ENCODE measurements around the gene CCNL1. TPM values are rescaled to one million over a fixed set of nuclear protein-coding genes. Genes with fewer than 3 reads are reported as not detected.
A peak's percentile ranks its signal among the peaks of the same experiment; 100 is the strongest.

The CCNL1 gene
- total RNA-seq, 1 donor from 2014 or later, result 132 TPM

DNA sequence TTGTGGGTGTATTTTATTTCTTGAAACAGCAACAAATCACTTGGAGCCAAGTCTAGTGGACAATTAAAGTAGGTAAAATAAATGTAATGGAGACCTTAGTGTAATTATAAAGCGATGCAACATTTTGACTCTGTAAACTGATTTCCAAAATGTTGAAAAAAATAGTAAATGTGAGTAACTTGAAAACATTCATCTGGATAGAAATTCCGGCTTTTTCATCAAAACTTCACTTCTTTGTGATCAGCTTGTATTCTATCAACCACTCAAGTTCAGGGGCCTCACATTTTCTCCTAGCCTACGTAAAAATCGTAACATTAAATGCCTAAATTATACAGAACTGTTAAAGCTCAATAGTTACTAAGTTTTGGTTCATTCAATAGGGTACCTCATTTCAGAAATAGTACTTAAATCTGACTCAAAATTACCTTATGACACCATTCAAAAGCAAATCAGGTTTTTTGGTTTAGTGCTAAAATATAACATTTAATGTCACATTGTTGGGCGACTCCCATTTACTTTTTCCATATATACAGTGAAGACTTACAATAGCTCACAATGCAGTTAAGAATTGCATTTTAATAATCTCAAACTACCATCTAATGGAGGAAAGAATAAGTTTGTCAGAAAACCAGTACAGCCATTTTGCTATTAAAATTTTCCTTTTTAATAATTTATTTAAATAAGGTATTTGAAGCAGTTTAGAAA lies 12.7 kb downstream of the CCNL1 start:
- DNase-seq (ENCODE audit: low spot score), result no peak
- no peaks in the 10 kb centered on the region for H3K9me3 Mint-ChIP-seq (ENCODE audit: unreplicated experiment)
- peaks cover 56% of the 10 kb centered on the region for H3K36me3 Mint-ChIP-seq (ENCODE audit: low read depth, unreplicated experiment)
- TF ChIP-seq, protein P1, sequence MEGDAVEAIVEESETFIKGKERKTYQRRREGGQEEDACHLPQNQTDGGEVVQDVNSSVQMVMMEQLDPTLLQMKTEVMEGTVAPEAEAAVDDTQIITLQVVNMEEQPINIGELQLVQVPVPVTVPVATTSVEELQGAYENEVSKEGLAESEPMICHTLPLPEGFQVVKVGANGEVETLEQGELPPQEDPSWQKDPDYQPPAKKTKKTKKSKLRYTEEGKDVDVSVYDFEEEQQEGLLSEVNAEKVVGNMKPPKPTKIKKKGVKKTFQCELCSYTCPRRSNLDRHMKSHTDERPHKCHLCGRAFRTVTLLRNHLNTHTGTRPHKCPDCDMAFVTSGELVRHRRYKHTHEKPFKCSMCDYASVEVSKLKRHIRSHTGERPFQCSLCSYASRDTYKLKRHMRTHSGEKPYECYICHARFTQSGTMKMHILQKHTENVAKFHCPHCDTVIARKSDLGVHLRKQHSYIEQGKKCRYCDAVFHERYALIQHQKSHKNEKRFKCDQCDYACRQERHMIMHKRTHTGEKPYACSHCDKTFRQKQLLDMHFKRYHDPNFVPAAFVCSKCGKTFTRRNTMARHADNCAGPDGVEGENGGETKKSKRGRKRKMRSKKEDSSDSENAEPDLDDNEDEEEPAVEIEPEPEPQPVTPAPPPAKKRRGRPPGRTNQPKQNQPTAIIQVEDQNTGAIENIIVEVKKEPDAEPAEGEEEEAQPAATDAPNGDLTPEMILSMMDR (IDR thresholded peaks at IDR 0.05; ENCODE audit: unreplicated experiment), result no peak
- H3K27ac Mint-ChIP-seq (ENCODE audit: unreplicated experiment), result no peak overlapping the region
- no peaks in the 10 kb centered on the region for H3K27me3 Mint-ChIP-seq (ENCODE audit: unreplicated experiment)
- H3K4me3 Mint-ChIP-seq (ENCODE audit: unreplicated experiment), result no peak overlapping the region
- no peaks in the 10 kb centered on the region for H3K4me1 Mint-ChIP-seq (ENCODE audit: unreplicated experiment)

- H3K9me3 Mint-ChIP-seq (ENCODE audit: unreplicated experiment), result no peaks in the 10 kb centered on the region
- no peaks in the 10 kb centered on the region for H3K4me1 Mint-ChIP-seq (ENCODE audit: unreplicated experiment)
- no peak for DNase-seq (ENCODE audit: low spot score)
- H3K27me3 Mint-ChIP-seq (ENCODE audit: unreplicated experiment), result no peaks in the 10 kb centered on the region
- TF ChIP-seq, protein P1 (IDR thresholded peaks at IDR 0.05; ENCODE audit: unreplicated experiment), result no peak
- peak overlapping the region; percentile 83 for H3K27ac Mint-ChIP-seq (ENCODE audit: unreplicated experiment)
- H3K36me3 Mint-ChIP-seq (ENCODE audit: low read depth, unreplicated experiment), result peaks cover 47% of the 10 kb centered on the region
- no peak overlapping the region for H3K4me3 Mint-ChIP-seq (ENCODE audit: unreplicated experiment)
These were observed 14.2 kb downstream of the CCNL1 start for GRCh38 chr3:157145606-157146322.

DNA sequence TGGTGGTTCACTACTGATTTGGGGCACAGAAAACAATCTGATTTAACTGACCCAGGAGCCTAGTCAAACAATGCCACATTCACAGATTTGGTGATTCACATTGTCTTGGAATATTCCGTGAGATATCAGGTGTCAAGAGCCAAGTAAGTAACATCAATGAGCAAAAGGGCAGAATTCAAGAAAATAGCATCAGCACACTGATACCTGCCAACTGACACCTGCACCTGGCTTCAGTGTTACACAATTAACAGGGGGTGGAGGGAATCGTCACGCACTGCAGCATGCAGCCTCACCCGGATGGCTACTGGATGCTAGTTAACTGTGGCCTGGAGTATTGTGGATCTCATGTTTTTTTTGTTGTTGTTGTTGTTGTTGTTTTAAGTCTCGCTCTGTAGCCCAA lies 17.6 kb downstream of the CCNL1 start:
- H3K4me3 Mint-ChIP-seq (ENCODE audit: unreplicated experiment), result no peak overlapping the region
- peaks cover 1% of the 10 kb centered on the region for H3K27me3 Mint-ChIP-seq (ENCODE audit: unreplicated experiment)
- peaks cover 28% of the 10 kb centered on the region for H3K36me3 Mint-ChIP-seq (ENCODE audit: low read depth, unreplicated experiment)
- H3K4me1 Mint-ChIP-seq (ENCODE audit: unreplicated experiment), result no peaks in the 10 kb centered on the region
- no peaks in the 10 kb centered on the region for H3K9me3 Mint-ChIP-seq (ENCODE audit: unreplicated experiment)
- TF ChIP-seq, protein P1 (IDR thresholded peaks at IDR 0.05; ENCODE audit: unreplicated experiment), result no peak
- no peak for DNase-seq (ENCODE audit: low spot score)
- H3K27ac Mint-ChIP-seq (ENCODE audit: unreplicated experiment), result no peak overlapping the region

DNA sequence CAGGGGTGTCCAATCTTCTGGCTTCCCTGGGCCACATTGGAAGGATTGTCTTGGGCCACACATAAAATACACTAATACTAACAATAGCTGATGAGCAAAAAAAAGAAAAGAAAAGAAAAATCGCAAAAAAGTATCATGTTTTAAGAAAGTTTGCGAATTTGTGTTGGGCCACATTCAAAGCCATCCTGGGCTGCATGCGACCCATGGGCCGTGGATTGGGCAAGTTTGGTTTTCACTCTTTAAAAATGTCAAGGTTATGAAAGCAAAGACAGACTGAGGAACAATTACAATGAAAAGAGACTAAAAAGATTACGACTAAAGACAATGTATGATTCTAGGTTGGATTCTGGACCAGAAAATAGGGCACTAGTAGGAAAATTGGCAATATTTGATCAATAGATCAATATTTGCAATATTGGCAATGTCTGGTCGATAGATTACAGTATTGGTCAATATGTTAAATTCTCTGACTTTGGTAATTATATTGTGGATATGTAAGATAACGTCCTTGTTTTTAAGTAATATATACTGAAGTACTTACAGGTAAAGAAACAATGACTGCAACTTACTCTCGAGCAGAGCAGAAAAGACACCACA lies 19.9 kb downstream of the CCNL1 start:
- TF ChIP-seq, protein P1 (IDR thresholded peaks at IDR 0.05; ENCODE audit: unreplicated experiment), result no peak
- H3K4me1 Mint-ChIP-seq (ENCODE audit: unreplicated experiment), result no peaks in the 10 kb centered on the region
- no peak overlapping the region for H3K4me3 Mint-ChIP-seq (ENCODE audit: unreplicated experiment)
- no peak overlapping the region for H3K27ac Mint-ChIP-seq (ENCODE audit: unreplicated experiment)
- peaks cover 1% of the 10 kb centered on the region for H3K27me3 Mint-ChIP-seq (ENCODE audit: unreplicated experiment)
- no peak for DNase-seq (ENCODE audit: low spot score)
- no peaks in the 10 kb centered on the region for H3K9me3 Mint-ChIP-seq (ENCODE audit: unreplicated experiment)
- H3K36me3 Mint-ChIP-seq (ENCODE audit: low read depth, unreplicated experiment), result peaks cover 8% of the 10 kb centered on the region
